Fibroblast of pulmonary artery (primary cell): ENCODE measurements around the gene DENND1C.

Experiments used
- DNase-seq: peaks from one replicate; pipeline ENCODE4 v3.0.0-alpha.2; 2010; ENCODE audit warnings: low read depth
- H3K4me3 ChIP-seq: replicated peaks from 2 replicates; pipeline ENCODE4 v1.5.1; 2011; ENCODE audit warnings: low read depth, mild to moderate bottlenecking, control low read depth, low read length, moderate library complexity
- CTCF ChIP-seq: IDR thresholded peaks from 2 replicates; pipeline ENCODE4 v1.5.1; 2011; ENCODE audit warnings: mild to moderate bottlenecking, control low read depth, low read length, inconsistent platforms; ENCODE audit errors: missing control alignments

The DENND1C gene

GRCh38 chr19:6503407-6504201 lies 22.0 kb upstream of the DENND1C start:
- H3K4me3 ChIP-seq = no peak overlapping the region
- TF ChIP-seq CTCF = no peak
- DNase-seq = no peak

GRCh38 chr19:6501740-6502648 lies 20.4 kb upstream of the DENND1C start, which contains the start of gene TUBB4A:
TUBB4A (minus strand) TSS chr19:6502309; CDS start chr19:6502212, 97 bp downstream.
- no peak within 1 kb of the TSS for H3K4me3 ChIP-seq
- no peak for TF ChIP-seq CTCF
- DNase-seq = no peak

- no peak for DNase-seq
- no peak for TF ChIP-seq CTCF
- no peak overlapping the region for H3K4me3 ChIP-seq
These were observed 19.5 kb upstream of the DENND1C start for GRCh38 chr19:6500837-6501739.

GRCh38 chr19:6499052-6499790 lies 17.6 kb upstream of the DENND1C start:
- DNase-seq = no peak
- TF ChIP-seq CTCF = no peak

GRCh38 chr19:6498294-6499036 lies 16.9 kb upstream of the DENND1C start:
- no peak for DNase-seq
- TF ChIP-seq CTCF = no peak
- no peak overlapping the region for H3K4me3 ChIP-seq

More at GRCh38 chr19:6499052-6499790, 17.6 kb upstream of the DENND1C start:
- H3K4me3 ChIP-seq = no peak overlapping the region
